Neuron (in vitro differentiated cells): ENCODE measurements around the gene DUSP5.

ENCODE experiments used
- H2AFZ ChIP-seq: one replicate; pipeline ENCODE4 v1.6.1; 2013; ENCODE audit warnings: low read depth, mild to moderate bottlenecking, inconsistent platforms, low read length, moderate library complexity
- H3K27me3 ChIP-seq: one replicate; pipeline ENCODE4 v1.6.1; 2013; ENCODE audit warnings: low read length; ENCODE audit not compliant: insufficient read depth
- H3K36me3 ChIP-seq: one replicate; pipeline ENCODE4 v1.6.1; 2013; ENCODE audit warnings: low read length; ENCODE audit not compliant: insufficient read depth
- H3K4me1 ChIP-seq: one replicate; pipeline ENCODE4 v1.6.1; 2013; ENCODE audit warnings: low read length; ENCODE audit not compliant: insufficient read depth
- H3K4me3 ChIP-seq: 2 replicates; pipeline ENCODE4 v1.5.1; 2013; ENCODE audit warnings: mild to moderate bottlenecking, low read length, moderate library complexity
- H3K9me3 ChIP-seq: one replicate; pipeline ENCODE4 v1.6.1; 2013; ENCODE audit warnings: low read length

DUSP5 gene

GRCh38 chr10:110558041-110558440 lies 60.3 kb downstream of the DUSP5 start:
- H3K4me3 ChIP-seq = no peak overlapping the region
- H3K27me3 ChIP-seq = no peaks in the 10 kb centered on the region
- H2AFZ ChIP-seq = no peak overlapping the region
- no peaks in the 10 kb centered on the region for H3K4me1 ChIP-seq
- H3K9me3 ChIP-seq = no peaks in the 10 kb centered on the region
- no peaks in the 10 kb centered on the region for H3K36me3 ChIP-seq

GRCh38 chr10:110560012-110560411 lies 62.3 kb downstream of the DUSP5 start:
- Histone ChIP-seq H3K4me1 (no peaks in the 10 kb centered on the region), H3K27me3 (no peaks in the 10 kb centered on the region), H3K36me3 (no peaks in the 10 kb centered on the region), H3K9me3 (no peaks in the 10 kb centered on the region), H3K4me3 (no peak overlapping the region), H2AFZ (no peak overlapping the region)
